Measurements from ENCODE around the gene HOATZ. TPM values are rescaled to one million over a fixed set of nuclear protein-coding genes. Genes with fewer than 3 reads are reported as not detected.

The HOATZ gene
- total RNA-seq, 1 experiment from 2014 or later: not detected

DNA sequence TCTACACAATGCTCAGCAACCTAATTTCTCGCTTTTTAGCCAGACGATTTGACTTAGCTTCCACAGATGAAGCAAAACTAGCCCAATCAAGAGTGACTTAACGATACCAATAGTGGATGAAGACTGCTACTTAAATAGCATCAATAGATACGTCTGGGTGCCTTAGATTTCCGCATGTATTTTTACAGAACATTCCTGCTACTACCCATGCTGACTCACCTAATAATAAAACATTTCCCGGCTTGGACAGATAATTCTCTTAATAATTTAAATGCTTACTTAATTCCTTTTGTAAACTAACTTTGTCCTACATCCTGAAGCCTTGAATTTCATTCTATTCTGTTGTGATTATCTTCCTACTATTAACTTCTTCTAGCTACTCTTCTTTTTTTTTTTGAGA lies 20.7 kb downstream of the HOATZ start (continued):
- TF ChIP-seq, protein P1, sequence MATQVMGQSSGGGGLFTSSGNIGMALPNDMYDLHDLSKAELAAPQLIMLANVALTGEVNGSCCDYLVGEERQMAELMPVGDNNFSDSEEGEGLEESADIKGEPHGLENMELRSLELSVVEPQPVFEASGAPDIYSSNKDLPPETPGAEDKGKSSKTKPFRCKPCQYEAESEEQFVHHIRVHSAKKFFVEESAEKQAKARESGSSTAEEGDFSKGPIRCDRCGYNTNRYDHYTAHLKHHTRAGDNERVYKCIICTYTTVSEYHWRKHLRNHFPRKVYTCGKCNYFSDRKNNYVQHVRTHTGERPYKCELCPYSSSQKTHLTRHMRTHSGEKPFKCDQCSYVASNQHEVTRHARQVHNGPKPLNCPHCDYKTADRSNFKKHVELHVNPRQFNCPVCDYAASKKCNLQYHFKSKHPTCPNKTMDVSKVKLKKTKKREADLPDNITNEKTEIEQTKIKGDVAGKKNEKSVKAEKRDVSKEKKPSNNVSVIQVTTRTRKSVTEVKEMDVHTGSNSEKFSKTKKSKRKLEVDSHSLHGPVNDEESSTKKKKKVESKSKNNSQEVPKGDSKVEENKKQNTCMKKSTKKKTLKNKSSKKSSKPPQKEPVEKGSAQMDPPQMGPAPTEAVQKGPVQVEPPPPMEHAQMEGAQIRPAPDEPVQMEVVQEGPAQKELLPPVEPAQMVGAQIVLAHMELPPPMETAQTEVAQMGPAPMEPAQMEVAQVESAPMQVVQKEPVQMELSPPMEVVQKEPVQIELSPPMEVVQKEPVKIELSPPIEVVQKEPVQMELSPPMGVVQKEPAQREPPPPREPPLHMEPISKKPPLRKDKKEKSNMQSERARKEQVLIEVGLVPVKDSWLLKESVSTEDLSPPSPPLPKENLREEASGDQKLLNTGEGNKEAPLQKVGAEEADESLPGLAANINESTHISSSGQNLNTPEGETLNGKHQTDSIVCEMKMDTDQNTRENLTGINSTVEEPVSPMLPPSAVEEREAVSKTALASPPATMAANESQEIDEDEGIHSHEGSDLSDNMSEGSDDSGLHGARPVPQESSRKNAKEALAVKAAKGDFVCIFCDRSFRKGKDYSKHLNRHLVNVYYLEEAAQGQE (IDR thresholded peaks at IDR 0.05; ENCODE audit: low read depth): no peak
- TF ChIP-seq CBX3 (IDR thresholded peaks at IDR 0.05; ENCODE audit: low read depth): no peak
- TF ChIP-seq EZH2phosphoT487 (IDR thresholded peaks at IDR 0.05; ENCODE audit: borderline replicate concordance): no peak
- no peak for TF ChIP-seq TCF7L2 (IDR thresholded peaks at IDR 0.05; ENCODE audit: borderline replicate concordance, extremely low read depth, insufficient read depth, insufficient read length)

DNA sequence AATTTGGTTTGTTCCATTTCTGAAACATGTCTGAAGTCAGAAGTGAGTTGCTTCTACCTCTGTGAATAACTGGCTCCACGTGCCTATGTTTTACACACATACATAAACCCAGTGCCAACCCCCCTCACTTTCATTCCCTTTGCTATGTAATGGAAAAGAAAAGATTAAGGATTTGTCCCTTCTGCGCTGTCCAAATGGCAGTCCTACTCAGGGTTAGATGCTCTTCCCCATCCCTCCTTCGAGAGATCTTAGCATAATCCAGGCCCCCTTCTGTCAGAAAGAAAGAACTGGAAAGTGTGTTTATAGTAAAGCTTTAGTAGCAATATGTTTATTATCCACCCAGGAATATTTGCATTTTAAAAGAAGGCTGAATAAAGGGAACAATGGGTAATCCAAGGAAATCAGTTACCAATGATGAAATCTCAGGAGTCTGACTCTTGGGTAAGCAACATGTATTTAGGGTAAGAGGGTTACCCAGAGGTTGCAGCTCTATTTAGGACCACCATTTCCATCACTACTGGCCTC lies 22.8 kb downstream of the HOATZ start:
- no peak overlapping the region for H2AFZ ChIP-seq (ENCODE audit: low read depth, low read length, poor library complexity, severe bottlenecking)
- H3K9me3 ChIP-seq (ENCODE audit: control insufficient read depth in 1 of 2, insufficient read depth in 1 of 2, low read depth in 1 of 2, low read length in 2 of 2): no peaks in the 10 kb centered on the region
- H3K27me3 ChIP-seq (ENCODE audit: insufficient read depth, low read length): no peaks in the 10 kb centered on the region; the same call in 1 of the 2 replicates
- no peaks in the 10 kb centered on the region for H3K79me2 ChIP-seq (ENCODE audit: insufficient read depth, low read length)
- H3K36me3 ChIP-seq (ENCODE audit: control insufficient read depth in 1 of 2, insufficient read depth in 2 of 2, low read length in 2 of 2): no peaks in the 10 kb centered on the region
- no peak overlapping the region for H3K9ac ChIP-seq (ENCODE audit: low read length)
- no peak overlapping the region for H3K4me2 ChIP-seq (ENCODE audit: low read length)
- no peak overlapping the region for H3K4me3 ChIP-seq (replicated peaks in 1 of 2; ENCODE audit: low read depth in 1 of 2, low read length in 2 of 2)
- no peak for TF ChIP-seq EZH2phosphoT487 (IDR thresholded peaks at IDR 0.05; ENCODE audit: borderline replicate concordance)
- no peaks in the 10 kb centered on the region for H3K9me2 ChIP-seq (ENCODE audit: insufficient read depth)
- ATAC-seq: no peak
- ChIA-PET POLR2A (no interaction called here), RAD21 (ENCODE audit: low non-redundant PET in 1 of 2, low total read pairs in 2 of 2, uncharacterized antibody in 2 of 2, unreplicated experiment in 2 of 2) (no interaction called here), CTCF (no interaction called here)
- DNase-seq (ENCODE audit: low read depth, low spot score): no peak
- H3K27ac ChIP-seq (ENCODE audit: low read depth, low read length): no peak overlapping the region
- intact Hi-C loops (cut with micrococcal nuclease): no loop called here
- no peaks in the 10 kb centered on the region for H3K4me1 ChIP-seq (ENCODE audit: control insufficient read depth in 1 of 2, insufficient read depth in 2 of 2, low read length in 2 of 2)
- no TSS peak for BruUV-seq (replicated peaks)
- H4K20me1 ChIP-seq (ENCODE audit: insufficient read depth): no peaks in the 10 kb centered on the region
